Heart left ventricle (tissue), 16 donors: ENCODE data around the gene CEP89. TPM values are rescaled to one million over a fixed set of nuclear protein-coding genes. Genes with fewer than 3 reads are reported as not detected.

Experiments used
- ATAC-seq, 4 donors: fragments of 200-7000 bp; cut with Tn5 transposase; one replicate each; pipeline ENCODE4 v1.9.1; 2020 to 2022; ENCODE audit warnings: moderate library complexity in 4 of 4, mild to moderate bottlenecking in 3 of 4, moderate number of reproducible peaks in 1 of 4
- DNase-seq, 5 donors: peaks; one replicate each; pipeline ENCODE4 v3.0.0-alpha.2; 2020
- H3K27ac ChIP-seq, 12 donors: fragments of 200-600 bp; sonication (generic) in 4 of 12; one replicate each; pipeline versions ENCODE4 v1.5.0 to v1.8.0; 2016 to 2022; ENCODE audit warnings: mild to moderate bottlenecking in 2 of 12
- H3K27me3 ChIP-seq, 9 donors: fragments of 200-600 bp; sonication (generic) in 2 of 9; one replicate each; pipeline versions ENCODE4 v1.5.1 to v1.8.0; 2016 to 2022; ENCODE audit warnings: mild to moderate bottlenecking in 3 of 9
- H3K36me3 ChIP-seq, 9 donors: fragments of 200-600 bp; sonication (generic) in 2 of 9; one replicate each; pipeline versions ENCODE4 v1.5.0 to v1.8.0; 2018 to 2022; ENCODE audit warnings: mild to moderate bottlenecking in 2 of 9
- H3K4me1 ChIP-seq, 12 donors: fragments of 200-600 bp; sonication (generic) in 4 of 12; one replicate each; pipeline versions ENCODE4 v1.5.0 to v1.8.0; 2016 to 2022; ENCODE audit warnings: mild to moderate bottlenecking in 3 of 12
- H3K4me3 ChIP-seq, 12 donors: fragments of 200-600 bp; sonication (generic) in 4 of 12; one replicate each; pipeline versions ENCODE4 v1.5.0 to v1.8.0; 2017 to 2022; ENCODE audit warnings: mild to moderate bottlenecking in 9 of 12, moderate library complexity in 4 of 12
- H3K9me3 ChIP-seq, 12 donors: fragments of 200-600 bp; sonication (generic) in 4 of 12; one replicate each; pipeline versions ENCODE4 v1.5.0 to v1.8.0; 2016 to 2022; ENCODE audit warnings: mild to moderate bottlenecking in 1 of 12
- CTCF ChIP-seq, 12 donors: fragments of 200-600 bp; sonication (generic) in 4 of 12; IDR thresholded peaks; one replicate each; pipeline versions ENCODE4 v1.5.0 to v1.8.0; 2018 to 2022; ENCODE audit warnings: antibody characterized with exemption in 12 of 12, mild to moderate bottlenecking in 5 of 12
- POLR2A ChIP-seq, 2 donors: fragments of 450-650 bp; IDR thresholded peaks; one replicate each; pipeline ENCODE4 v1.6.1; 2017; ENCODE audit warnings: antibody characterized with exemption in 2 of 2, mild to moderate bottlenecking in 2 of 2, moderate library complexity in 2 of 2
- WGBS, 4 donors: extraction: QIAGEN DNeasy Blood & Tissue Kit in 2 of 4; methylation state at CpG; one replicate each; pipeline versions ENCODE4 v1.1.5 to v1.1.7; 2013 to 2018; 5-methylcytosine and 5-hydroxymethylcytosine counted together
- intact Hi-C, 10 donors: fragments of 100-400 bp; cut with DNase I; formaldehyde crosslinking; loops; one replicate each; pipeline versions ENCODE4 v1.11.1 to v1.14.2; 2022
- polyA plus RNA-seq, 2 donors: library from polyadenylated mRNA; stranded (reverse); fragments of 200-250 nt; gene quantifications; one replicate each; pipeline ENCODE4 v1.2.3, GENCODE V29; 2013
- total RNA-seq, 9 donors: library from RNA; depleted of rRNA in 2 of 9; stranded (reverse); fragments of >200 nt in 2 of 9; fragmentation: NEBNext Ultra II Directional in 3 of 9; extraction: Animal tissue kit (Norgen Biotek cat#: 25700) in 3 of 9; gene quantifications; one replicate each; pipeline versions ENCODE4 v1.1.0 to v1.2.4, GENCODE V29; 2016 to 2023
- donor health status: ischemic (EF 13 %, LVEDD 7.1; RV severe dilation, severe dysfunction).
- donor health status: healthy with polysubstance abuse.
- donor health status: DM: no; HTN: yes; CAD: no.
- donor health status: DM: no; HTN: no; CAD: no.
- donor health status: ischemic (EF 25% LVEDD 6.9; RV normal size, moderate dysfunction).
- donor health status: ischemic (EF 25% LVEDD 5.7; RV mildly dilated, moderate dysfunction).
- donor health status: healthy.
- donor health status: DM: yes; HTN: yes; CAD: no.
- donor health status: ischemic (EF 35%, LVEDD 5.7; RV mildly dilated, moderate dysfunction).
- donor health status: nonischemic (EF 11% LVEDD 7.7; RV severe dilation, severe dysfunction).
- donor health status: DM: yes; HTN: yes; CAD: no.
- donor health status: PGD.
- donor health status: ischemic (EF 29% LVEDD 5.4; RV normal size, mild dysfunction).
- donor health status: nonischemic (EF 23%, LVEDD 6.1; RV moderate dilation, normal function).

Gene CEP89
- total and polyA plus RNA-seq, 11 donors: 5.4 to 16.0 (median 12.0) TPM

GRCh38 chr19:32919365-32919764 is 52.4 kb downstream of the CEP89 start:
- TF ChIP-seq POLR2A (IDR thresholded peaks at IDR 0.05) (no peak), CTCF (IDR thresholded peaks at IDR 0.05) (no peak)
- ATAC-seq: no peak
- no peak for DNase-seq
- H3K4me1 ChIP-seq: no peaks in the 10 kb centered on the region
- peaks cover 0 to 83% (median 62%) of the 10 kb centered on the region in 9 donors for H3K36me3 ChIP-seq
- H3K27me3 ChIP-seq: no peaks in the 10 kb centered on the region
- intact Hi-C loops: no loop called here
- H3K27ac ChIP-seq: no peak overlapping the region
- H3K4me3 ChIP-seq: no peak overlapping the region
- no peaks in the 10 kb centered on the region for H3K9me3 ChIP-seq
- 95 to 96% (median 95%) methylated on average over 3 to 4 of the region's 4 CpGs for WGBS, 4 donors

DNA sequence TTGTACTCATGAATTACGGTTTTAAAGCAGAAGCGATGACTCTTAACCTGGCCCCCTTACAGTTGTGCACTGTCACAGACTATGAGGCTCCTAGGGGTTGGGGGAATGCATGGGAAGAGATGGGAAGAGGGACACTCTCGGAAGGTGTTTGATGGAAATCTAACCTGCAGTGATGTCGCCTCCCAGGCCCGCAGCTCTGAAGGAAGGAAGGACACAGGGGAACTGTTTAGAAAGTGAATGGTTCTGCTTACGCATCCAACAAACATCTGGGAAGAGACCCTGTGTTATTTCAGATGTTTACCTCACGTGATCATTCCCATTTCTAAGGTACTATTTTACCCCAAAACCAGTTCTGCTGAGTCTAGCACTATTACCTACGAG is 54.2 kb downstream of the CEP89 start:
- no peaks in the 10 kb centered on the region for H3K27me3 ChIP-seq
- H3K36me3 ChIP-seq: peaks cover 3 to 77% (median 54%) of the 10 kb centered on the region in 9 donors
- 92 to 94% (median 92%) methylated on average over 8 of the region's 8 CpGs for WGBS, 4 donors
- no peak overlapping the region for H3K4me3 ChIP-seq
- no peak overlapping the region for H3K27ac ChIP-seq
- no peaks in the 10 kb centered on the region for H3K4me1 ChIP-seq
- TF ChIP-seq POLR2A (IDR thresholded peaks at IDR 0.05) (no peak), CTCF (IDR thresholded peaks at IDR 0.05) (no peak)
- no peaks in the 10 kb centered on the region for H3K9me3 ChIP-seq
- ATAC-seq (no peak), DNase-seq (no peak)
- intact Hi-C loops: no loop called here

DNA sequence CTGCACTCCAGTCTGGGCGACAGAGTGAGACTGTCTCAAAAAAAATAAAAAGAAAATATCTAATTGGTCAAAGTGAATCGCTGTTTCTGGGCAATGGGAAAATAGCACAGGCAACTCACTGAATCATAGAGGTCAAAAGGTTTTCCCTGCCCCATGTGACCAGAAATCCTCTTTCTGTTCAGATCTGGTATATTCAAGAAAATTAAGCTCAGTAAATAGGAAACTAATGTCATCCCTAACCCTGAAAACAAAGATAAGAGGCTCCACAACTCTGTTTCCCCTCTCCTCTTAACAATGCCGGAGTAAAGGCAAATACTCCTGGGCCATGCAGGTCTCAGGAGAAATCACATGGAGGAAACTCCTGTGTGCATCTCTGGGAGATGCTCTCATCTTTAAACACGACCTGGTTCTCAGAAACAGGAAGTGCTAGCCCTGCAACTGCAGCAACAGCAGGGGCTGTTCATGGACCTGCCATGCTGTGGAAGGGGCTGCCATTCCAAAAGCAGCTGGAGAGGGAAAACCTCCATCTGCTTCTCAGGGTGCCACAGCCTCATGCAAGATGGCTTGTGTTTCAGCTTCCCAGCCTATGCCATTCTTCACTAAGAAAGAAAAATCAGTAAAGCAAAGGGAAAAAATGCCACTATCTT is 54.7 kb downstream of the CEP89 start:
- Histone ChIP-seq H3K4me3 (no peak overlapping the region), H3K27ac (no peak overlapping the region), H3K27me3 (no peaks in the 10 kb centered on the region), H3K9me3 (no peaks in the 10 kb centered on the region), H3K4me1 (no peaks in the 10 kb centered on the region), H3K36me3 (peaks cover 3 to 76% (median 48%) of the 10 kb centered on the region in 9 donors)
- no peak for TF ChIP-seq POLR2A (IDR thresholded peaks at IDR 0.05)
- no peak for TF ChIP-seq CTCF (IDR thresholded peaks at IDR 0.05)
- WGBS, 4 donors: 47 to 83% (median 56%) methylated on average over 3 to 4 of the region's 4 CpGs
- DNase-seq: no peak
- ATAC-seq: no peak
- intact Hi-C loops: no loop called here

GRCh38 chr19:32914879-32915660 is 56.7 kb downstream of the CEP89 start:
- no peak for ATAC-seq
- intact Hi-C loops: no loop called here
- 87 to 97% (median 94%) methylated on average over 11 to 12 of the region's 12 CpGs for WGBS, 4 donors
- DNase-seq: no peak
- H3K4me1 ChIP-seq: no peaks in the 10 kb centered on the region
- H3K27me3 ChIP-seq: no peaks in the 10 kb centered on the region
- H3K27ac ChIP-seq: no peak overlapping the region
- TF ChIP-seq CTCF (IDR thresholded peaks at IDR 0.05) (no peak), POLR2A (IDR thresholded peaks at IDR 0.05) (no peak)
- peaks cover 3 to 79% (median 49%) of the 10 kb centered on the region in 9 donors for H3K36me3 ChIP-seq
- no peak overlapping the region for H3K4me3 ChIP-seq
- H3K9me3 ChIP-seq: no peaks in the 10 kb centered on the region
